Subcutaneous abdominal adipose tissue (tissue), 5 donors: ENCODE data around the gene RRP36.
"Not testable (repeated sequence)": the region's sequence is repeated elsewhere in the genome, so short reads cannot be mapped to it uniquely, and the experiment has no call there.

Experiments
- H3K27ac ChIP-seq: one replicate; pipeline ENCODE4 v1.7.0; 2013; ENCODE audit warnings: low read depth, mild to moderate bottlenecking, inconsistent platforms, low read length, moderate library complexity
- H3K27me3 ChIP-seq, 5 donors: one replicate each; pipeline ENCODE4 v1.7.0; 2013; ENCODE audit warnings: low read length in 5 of 5, inconsistent platforms in 1 of 5; ENCODE audit not compliant: control insufficient read depth in 5 of 5, insufficient read depth in 4 of 5
- H3K36me3 ChIP-seq, 5 donors: one replicate each; pipeline ENCODE4 v1.7.0; 2013; ENCODE audit warnings: low read length in 5 of 5; ENCODE audit not compliant: control insufficient read depth in 5 of 5, insufficient read depth in 5 of 5
- H3K4me1 ChIP-seq, 5 donors: one replicate each; pipeline ENCODE4 v1.7.0; 2013; ENCODE audit warnings: low read length in 5 of 5, mild to moderate bottlenecking in 3 of 5, moderate library complexity in 1 of 5; ENCODE audit not compliant: control insufficient read depth in 5 of 5, insufficient read depth in 5 of 5
- H3K4me3 ChIP-seq, 5 donors: one replicate each; pipeline ENCODE4 v1.7.0; 2013; ENCODE audit warnings: low read length in 5 of 5, low read depth in 1 of 5
- H3K9ac ChIP-seq, 5 donors: one replicate each; pipeline ENCODE4 v1.7.0; 2013; ENCODE audit warnings: low read length in 5 of 5, mild to moderate bottlenecking in 4 of 5, moderate library complexity in 3 of 5
- H3K9me3 ChIP-seq, 5 donors: one replicate each; pipeline ENCODE4 v1.7.0; 2013; ENCODE audit warnings: low read length in 5 of 5; ENCODE audit not compliant: control insufficient read depth in 5 of 5
- donor health status: healthy.
- donor health status: healthy.
- donor health status: healthy.
- donor health status: healthy.
- donor health status: healthy.

RRP36 gene

GRCh38 chr6:42984001-42984923 is 37.2 kb upstream of the RRP36 start, which contains the start of gene PPP2R5D:
Gene PPP2R5D (plus strand): TSS chr6:42984570. CDS start chr6:42984678, 108 bp downstream.
- Histone ChIP-seq H3K27me3 (no peaks in the 10 kb centered on the region), H3K4me3 (peak within 1 kb of the TSS; percentile 72 to 86 (median 85)), H3K4me1 (peaks cover 17 to 59% (median 54%) of the 10 kb centered on the region in 5 donors), H3K9me3 (no peaks in the 10 kb centered on the region), H3K9ac (peak within 1 kb of the TSS in 4 of 5 donors; percentile 77 to 86 (median 84)), H3K36me3 (peaks cover 0 to 10% (median 3%) of the 10 kb centered on the region in 5 donors), H3K27ac (peak within 1 kb of the TSS; percentile 88)

DNA sequence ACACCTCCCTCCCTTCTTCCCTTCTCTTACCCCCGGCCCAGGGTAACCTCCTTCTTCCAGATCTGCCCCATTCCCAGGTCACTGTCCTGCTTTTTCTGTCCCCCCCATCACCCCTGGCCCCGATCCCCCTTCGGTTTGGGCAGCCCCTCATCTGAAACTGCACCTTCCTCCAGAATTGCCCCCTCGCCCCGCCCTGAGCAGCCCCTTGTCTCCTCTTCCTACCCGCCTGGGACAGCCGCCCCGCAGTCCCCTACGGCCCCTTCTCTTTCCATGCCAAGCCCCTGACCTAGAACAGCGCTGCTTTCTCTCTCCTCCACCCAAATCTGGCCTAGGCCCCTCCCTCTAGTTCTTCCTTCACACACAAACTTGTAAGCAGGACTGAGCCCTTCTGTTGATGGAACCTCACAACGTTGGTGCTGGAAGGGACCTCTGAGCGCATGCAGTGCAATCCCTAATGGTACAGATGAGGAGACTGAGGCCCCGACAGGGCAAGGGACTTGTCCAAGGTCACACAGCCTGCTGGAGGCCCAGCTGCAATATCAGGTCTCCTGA is 36.4 kb upstream of the RRP36 start:
- no peaks in the 10 kb centered on the region for H3K9me3 ChIP-seq
- H3K9ac ChIP-seq = peak overlapping the region in 4 of 5 donors; percentile 77 to 85 (median 80)
- peak overlapping the region; percentile 67 to 86 (median 77) for H3K4me3 ChIP-seq
- H3K27me3 ChIP-seq = no peaks in the 10 kb centered on the region
- H3K4me1 ChIP-seq = peaks cover 15 to 58% (median 46%) of the 10 kb centered on the region in 5 donors
- peaks cover 0 to 17% (median 10%) of the 10 kb centered on the region in 5 donors for H3K36me3 ChIP-seq
- peak overlapping the region; percentile 88 for H3K27ac ChIP-seq

GRCh38 chr6:42987533-42988451 is 33.6 kb upstream of the RRP36 start:
- Histone ChIP-seq H3K27ac (no peak overlapping the region), H3K4me1 (peaks cover 15 to 57% (median 46%) of the 10 kb centered on the region in 5 donors), H3K9ac (peak overlapping the region in 1 of 5 donors; percentile 46)

DNA sequence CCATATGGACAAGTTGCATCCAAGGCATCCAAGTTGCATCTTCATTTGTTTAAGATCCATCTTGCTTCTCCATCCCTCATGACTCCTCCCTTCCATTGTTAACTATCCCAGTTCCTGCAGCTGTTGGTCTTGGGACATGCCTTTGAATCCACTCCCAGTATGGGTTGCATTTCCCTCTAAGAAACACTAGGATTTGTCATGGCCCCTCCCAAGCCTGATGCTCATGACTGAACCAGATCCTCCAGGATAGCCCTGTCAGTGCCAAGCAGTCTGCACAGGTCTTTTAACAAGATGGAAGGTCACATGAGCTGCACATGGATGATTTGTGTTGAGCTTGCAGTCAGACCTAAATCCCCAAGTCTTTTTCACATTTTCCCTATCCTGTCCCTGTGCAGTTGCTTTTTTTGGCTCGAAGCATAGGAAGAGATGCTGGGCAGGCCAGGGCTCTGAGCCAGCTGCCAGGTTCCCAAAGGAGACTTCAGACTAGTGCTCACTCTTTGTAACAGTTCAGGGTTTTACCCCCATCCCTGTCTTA is 32.9 kb upstream of the RRP36 start:
- Histone ChIP-seq H3K9me3 (no peaks in the 10 kb centered on the region), H3K9ac (no peak overlapping the region), H3K4me1 (peaks cover 15 to 56% (median 44%) of the 10 kb centered on the region in 5 donors), H3K27me3 (no peaks in the 10 kb centered on the region), H3K27ac (no peak overlapping the region), H3K4me3 (no peak overlapping the region), H3K36me3 (peaks cover 0 to 32% (median 24%) of the 10 kb centered on the region in 5 donors)

More at GRCh38 chr6:42987533-42988451, 33.6 kb upstream of the RRP36 start:
- Histone ChIP-seq H3K27me3 (no peaks in the 10 kb centered on the region), H3K4me3 (no peak overlapping the region), H3K36me3 (peaks cover 0 to 32% (median 24%) of the 10 kb centered on the region in 5 donors), H3K9me3 (no peaks in the 10 kb centered on the region)

- H3K36me3 ChIP-seq = peaks cover 0 to 32% (median 24%) of the 10 kb centered on the region in 5 donors
- peaks cover 9 to 49% (median 38%) of the 10 kb centered on the region in 5 donors for H3K4me1 ChIP-seq
- no peaks in the 10 kb centered on the region for H3K27me3 ChIP-seq
- no peak overlapping the region for H3K27ac ChIP-seq
- no peak overlapping the region for H3K4me3 ChIP-seq
- no peaks in the 10 kb centered on the region for H3K9me3 ChIP-seq
- no peak overlapping the region for H3K9ac ChIP-seq
Observed at GRCh38 chr6:42989923-42990322, 31.5 kb upstream of the RRP36 start.

- Histone ChIP-seq H3K9ac (no peak overlapping the region), H3K9me3 (no peaks in the 10 kb centered on the region), H3K4me1 (peaks cover 2 to 14% (median 7%) of the 10 kb centered on the region in 5 donors), H3K36me3 (peaks cover 0 to 27% (median 24%) of the 10 kb centered on the region in 5 donors), H3K27ac (no peak overlapping the region), H3K4me3 (no peak overlapping the region), H3K27me3 (no peaks in the 10 kb centered on the region)
Observed at GRCh38 chr6:42993445-42993844, 28.0 kb upstream of the RRP36 start.

GRCh38 chr6:42996513-42996912 is 24.9 kb upstream of the RRP36 start:
- Histone ChIP-seq H3K9me3 (no peaks in the 10 kb centered on the region), H3K36me3 (peaks cover 0 to 7% (median 2%) of the 10 kb centered on the region in 5 donors), H3K27me3 (no peaks in the 10 kb centered on the region), H3K9ac (no peak overlapping the region), H3K4me3 (no peak overlapping the region), H3K27ac (no peak overlapping the region), H3K4me1 (no peaks in the 10 kb centered on the region)

DNA sequence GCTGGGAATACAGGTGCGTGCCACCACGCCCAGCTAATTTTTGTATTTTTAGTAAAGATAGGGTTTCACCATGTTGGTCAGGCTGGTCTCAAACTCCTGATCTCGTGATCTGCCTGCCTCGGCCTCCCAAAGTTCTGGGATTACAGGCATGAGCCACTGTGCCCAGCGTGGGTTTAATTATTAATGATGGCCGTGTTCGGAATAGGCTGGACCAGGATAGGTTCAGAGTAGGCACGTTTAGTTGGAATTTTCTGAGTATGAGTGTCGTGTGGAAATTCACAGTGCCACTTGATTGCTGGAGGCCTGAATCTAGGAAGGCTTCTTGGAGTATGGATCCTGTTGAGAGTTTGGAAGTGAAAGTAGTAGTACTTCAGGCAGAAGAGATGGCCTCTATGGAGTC is 23.2 kb upstream of the RRP36 start:
- H3K9me3 ChIP-seq, H3K4me1 ChIP-seq, H3K36me3 ChIP-seq, H3K9ac ChIP-seq, H3K27me3 ChIP-seq, H3K4me3 ChIP-seq, H3K27ac ChIP-seq: not testable (repeated sequence)

- H3K4me3 ChIP-seq = no peak overlapping the region
- H3K4me1 ChIP-seq = no peaks in the 10 kb centered on the region
- H3K36me3 ChIP-seq = peaks cover 0 to 11% (median 11%) of the 10 kb centered on the region in 5 donors
- H3K9ac ChIP-seq = no peak overlapping the region
- no peaks in the 10 kb centered on the region for H3K27me3 ChIP-seq
- no peaks in the 10 kb centered on the region for H3K9me3 ChIP-seq
- H3K27ac ChIP-seq = no peak overlapping the region
Observed at GRCh38 chr6:43001843-43002242, 19.6 kb upstream of the RRP36 start.
